Hematopoietic multipotent progenitor cell treated with erythropoietin and hydrocortisone succinate and interleukin-3 and kit ligand, for 8 days (in vitro differentiated cells): ENCODE measurements around the gene COL6A3.

Experiments used
- DNase-seq: peaks from one replicate; pipeline ENCODE4 v3.0.0-alpha.2; 2015

Gene COL6A3

GRCh38 chr2:237438080-237438940, 24.3 kb upstream of the COL6A3 start:
- no peak for DNase-seq

GRCh38 chr2:237437566-237437965, 23.6 kb upstream of the COL6A3 start:
- no peak for DNase-seq

- DNase-seq: no peak
These were observed 22.1 kb upstream of the COL6A3 start for GRCh38 chr2:237435844-237436587.

- peak; percentile 27 for DNase-seq
These were observed 20.9 kb upstream of the COL6A3 start for GRCh38 chr2:237434866-237435311.

GRCh38 chr2:237433920-237434676, 20.1 kb upstream of the COL6A3 start:
- DNase-seq: no peak

- no peak for DNase-seq
These were observed 18.6 kb upstream of the COL6A3 start for GRCh38 chr2:237432484-237433092.

GRCh38 chr2:237431837-237432236, 17.9 kb upstream of the COL6A3 start:
- no peak for DNase-seq

- no peak for DNase-seq
These were observed 17.4 kb upstream of the COL6A3 start for GRCh38 chr2:237431372-237431771.

GRCh38 chr2:237430861-237431260, 16.9 kb upstream of the COL6A3 start:
- DNase-seq: no peak

- no peak for DNase-seq
These were observed 15.8 kb upstream of the COL6A3 start for GRCh38 chr2:237429753-237430152.

- DNase-seq: no peak
These were observed 14.0 kb upstream of the COL6A3 start for GRCh38 chr2:237427769-237428506.

GRCh38 chr2:237426517-237426916, 12.6 kb upstream of the COL6A3 start:
- no peak for DNase-seq

GRCh38 chr2:237425320-237425719, 11.4 kb upstream of the COL6A3 start:
- DNase-seq: no peak

- no peak for DNase-seq
These were observed 10.6 kb upstream of the COL6A3 start for GRCh38 chr2:237424544-237424943.

- no peak for DNase-seq
These were observed 9.9 kb upstream of the COL6A3 start for GRCh38 chr2:237423891-237424290.

- no peak for DNase-seq
These were observed 8.3 kb upstream of the COL6A3 start for GRCh38 chr2:237422309-237422708.

GRCh38 chr2:237421542-237422116, 7.7 kb upstream of the COL6A3 start:
- peak; percentile 14 for DNase-seq

GRCh38 chr2:237418300-237418699, 4.3 kb upstream of the COL6A3 start:
- no peak for DNase-seq

- no peak for DNase-seq
These were observed 782 bp downstream of the COL6A3 start for GRCh38 chr2:237412988-237413776.

GRCh38 chr2:237412646-237412987, 1.3 kb downstream of the COL6A3 start:
- DNase-seq: no peak
